Epidermal melanocyte (primary cell): ENCODE results near the gene OPN4.

ENCODE experiments used
- DNase-seq: peaks from one replicate; pipeline ENCODE4 v3.0.0; 2011; ENCODE audit warnings: low spot score; ENCODE audit not compliant: insufficient read length

Gene OPN4

GRCh38 chr10:86678999-86679792, 24.8 kb downstream of the OPN4 start:
- peak; percentile 89 for DNase-seq

- DNase-seq = no peak
Observed at GRCh38 chr10:86681047-86681446, 26.7 kb downstream of the OPN4 start.

GRCh38 chr10:86681722-86682386, 27.5 kb downstream of the OPN4 start:
- DNase-seq = no peak

- DNase-seq = no peak
Observed at GRCh38 chr10:86682675-86683074, 28.3 kb downstream of the OPN4 start.

GRCh38 chr10:86684331-86685097, 30.2 kb downstream of the OPN4 start:
- no peak for DNase-seq

- DNase-seq = no peak
Observed at GRCh38 chr10:86685416-86685815, 31.1 kb downstream of the OPN4 start.

GRCh38 chr10:86685893-86686632, 31.7 kb downstream of the OPN4 start:
- DNase-seq = no peak

- DNase-seq = no peak
Observed at GRCh38 chr10:86686972-86687371, 32.6 kb downstream of the OPN4 start.

GRCh38 chr10:86687750-86688149, 33.4 kb downstream of the OPN4 start:
- no peak for DNase-seq

GRCh38 chr10:86688398-86688921, 34.1 kb downstream of the OPN4 start:
- DNase-seq = peak; percentile 54

GRCh38 chr10:86689146-86689545, 34.8 kb downstream of the OPN4 start:
- no peak for DNase-seq

GRCh38 chr10:86690231-86690630, 35.9 kb downstream of the OPN4 start:
- DNase-seq = no peak

GRCh38 chr10:86690657-86691084, 36.3 kb downstream of the OPN4 start:
- no peak for DNase-seq

- no peak for DNase-seq
Observed at GRCh38 chr10:86691333-86692022, 37.1 kb downstream of the OPN4 start.

GRCh38 chr10:86692023-86692514, 37.7 kb downstream of the OPN4 start:
- DNase-seq = no peak

- DNase-seq = no peak
Observed at GRCh38 chr10:86692664-86693063, 38.3 kb downstream of the OPN4 start.

GRCh38 chr10:86693275-86693674, 38.9 kb downstream of the OPN4 start:
- no peak for DNase-seq

GRCh38 chr10:86693721-86694369, 39.5 kb downstream of the OPN4 start:
- peak; percentile 40 for DNase-seq

GRCh38 chr10:86698207-86698940, 44.0 kb downstream of the OPN4 start:
- no peak for DNase-seq
